GM19240 (cell line): Measurements from ENCODE around the gene ZNF474.

Source experiments
- DNase-seq: peaks from one replicate; pipeline ENCODE4 v3.0.0; 2011; ENCODE audit warnings: low spot score; ENCODE audit not compliant: insufficient read length

The ZNF474 gene

DNA sequence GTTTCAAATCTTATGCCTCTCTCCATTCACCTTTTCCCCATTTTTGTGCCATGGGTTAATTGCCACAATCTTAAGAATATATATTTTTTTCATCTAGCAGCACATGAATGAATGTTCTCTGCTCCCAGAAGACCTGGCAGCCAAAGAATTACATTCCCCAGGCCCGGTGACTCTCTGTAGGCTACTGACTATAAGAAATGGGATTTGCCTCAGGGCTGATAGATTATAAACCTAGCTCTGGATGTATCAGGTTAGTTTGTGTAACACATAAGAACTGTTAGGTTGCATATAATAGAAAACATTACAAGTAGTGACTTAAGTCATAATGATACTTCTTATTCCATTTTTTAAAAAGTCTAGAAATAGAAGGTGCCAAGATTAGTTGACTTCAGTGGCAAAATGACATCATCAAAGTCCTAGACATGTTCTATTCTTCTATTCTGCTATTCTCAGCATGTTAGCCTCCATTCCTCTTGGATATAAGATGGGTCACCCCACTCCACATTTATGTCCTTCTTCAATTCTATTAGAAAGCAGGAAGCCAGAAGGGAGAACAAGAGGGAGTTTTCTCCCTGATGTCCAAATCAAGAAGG lies 10.9 kb upstream of the ZNF474 start:
- no peak for DNase-seq

GRCh38 chr5:122119205-122119604 lies 10.1 kb upstream of the ZNF474 start:
- DNase-seq: no peak

DNA sequence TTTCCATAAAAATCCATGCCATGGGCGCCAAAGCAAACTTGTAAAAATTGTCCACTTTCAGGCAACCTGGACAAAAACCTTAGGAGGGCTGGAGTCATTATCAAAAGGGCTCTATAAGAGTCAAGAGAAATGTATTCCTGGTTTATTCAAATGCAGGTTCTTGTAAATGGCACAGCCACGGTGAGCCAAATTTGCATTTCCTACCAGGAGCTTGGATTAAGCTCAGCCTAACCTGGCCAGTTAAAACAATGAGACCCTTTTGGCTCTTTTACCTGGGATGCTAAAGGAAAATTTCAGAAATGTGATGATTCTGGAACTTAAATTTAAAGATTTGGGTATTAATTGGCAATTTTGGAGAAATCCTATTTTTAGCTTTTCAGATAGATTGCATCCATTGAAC lies 8.9 kb upstream of the ZNF474 start:
- no peak for DNase-seq

DNA sequence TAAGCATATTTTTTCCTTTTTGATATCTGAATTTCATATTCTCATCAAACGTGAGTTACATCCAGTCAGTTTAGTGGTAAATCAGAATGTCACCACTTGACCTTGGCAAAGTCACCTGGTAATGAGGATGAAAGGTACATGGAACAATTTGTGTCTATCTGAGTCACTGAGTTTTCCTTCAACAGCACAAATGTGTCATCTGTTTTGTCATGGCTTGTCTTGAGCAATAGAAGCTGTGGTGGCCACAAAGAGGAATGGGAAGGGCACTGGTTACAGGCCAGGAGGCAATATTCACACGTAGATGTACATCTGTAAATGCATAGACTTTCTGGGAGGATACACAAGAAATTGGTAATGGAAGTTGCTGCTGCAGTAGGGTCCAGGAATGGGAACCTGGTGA lies 8.4 kb upstream of the ZNF474 start:
- DNase-seq: no peak

DNA sequence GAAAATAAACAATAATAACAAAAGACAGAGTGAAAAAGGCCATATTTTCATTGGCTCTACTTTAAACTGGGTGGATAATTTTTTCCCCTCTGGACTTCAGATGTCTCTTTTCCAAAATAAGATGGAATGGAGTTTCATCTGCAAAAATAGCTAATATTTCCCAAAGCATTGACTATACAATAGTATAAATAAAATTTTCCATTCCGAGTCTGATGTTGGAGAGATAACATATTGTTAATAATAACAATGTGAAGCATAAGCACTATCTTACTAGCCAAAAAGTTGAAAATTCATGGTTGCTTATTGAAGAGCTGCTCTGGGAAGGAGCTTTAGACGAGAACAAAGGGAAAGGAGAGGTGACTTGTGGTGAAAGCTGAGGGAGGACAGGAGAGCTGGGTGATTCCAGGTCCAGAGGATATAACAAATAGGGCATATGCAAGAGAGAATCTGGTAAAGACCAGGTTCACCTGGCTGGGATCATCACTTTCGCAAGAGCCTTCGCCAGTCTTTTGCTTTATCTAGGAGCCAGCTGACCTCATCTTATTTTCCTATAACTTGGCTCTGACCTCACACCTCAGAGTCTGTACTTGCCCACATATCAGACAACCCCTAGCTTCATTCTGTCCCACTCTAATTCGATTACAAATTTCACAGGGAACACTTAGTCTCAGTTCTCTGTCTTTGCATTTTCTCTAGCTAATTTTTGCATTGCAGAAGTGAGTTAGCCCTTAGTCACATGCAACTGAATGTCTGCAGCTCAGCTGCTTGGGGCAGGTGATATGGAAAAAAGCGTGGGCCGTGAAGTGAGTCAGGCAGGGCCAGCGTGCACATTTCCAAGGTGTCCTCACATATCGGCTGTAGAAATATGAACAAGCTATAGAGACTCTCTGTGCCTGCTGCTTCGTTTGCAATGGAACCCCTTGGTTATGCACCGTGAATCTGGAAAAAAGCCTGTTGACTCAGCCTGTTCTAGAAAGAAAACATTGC lies 7.6 kb upstream of the ZNF474 start:
- no peak for DNase-seq

DNA sequence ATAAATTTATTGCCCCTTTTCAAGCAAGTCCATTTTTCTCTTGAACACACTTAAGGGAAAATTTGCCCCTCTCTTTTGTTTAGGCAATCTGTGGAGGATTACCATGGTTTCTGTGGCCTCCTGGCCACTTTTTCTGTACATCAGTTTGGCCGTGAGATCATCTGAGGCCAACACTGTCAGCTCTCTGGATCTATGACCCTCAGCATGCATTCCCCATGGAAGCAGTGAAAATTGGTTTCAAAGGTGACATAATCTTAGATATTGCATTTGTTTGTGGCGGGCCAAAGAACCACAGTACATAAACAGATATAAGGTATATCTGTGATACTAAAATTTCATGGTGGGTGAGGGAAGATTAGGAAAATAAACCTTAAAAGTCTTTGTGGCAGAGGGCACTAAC lies 4.6 kb upstream of the ZNF474 start:
- DNase-seq: no peak

DNA sequence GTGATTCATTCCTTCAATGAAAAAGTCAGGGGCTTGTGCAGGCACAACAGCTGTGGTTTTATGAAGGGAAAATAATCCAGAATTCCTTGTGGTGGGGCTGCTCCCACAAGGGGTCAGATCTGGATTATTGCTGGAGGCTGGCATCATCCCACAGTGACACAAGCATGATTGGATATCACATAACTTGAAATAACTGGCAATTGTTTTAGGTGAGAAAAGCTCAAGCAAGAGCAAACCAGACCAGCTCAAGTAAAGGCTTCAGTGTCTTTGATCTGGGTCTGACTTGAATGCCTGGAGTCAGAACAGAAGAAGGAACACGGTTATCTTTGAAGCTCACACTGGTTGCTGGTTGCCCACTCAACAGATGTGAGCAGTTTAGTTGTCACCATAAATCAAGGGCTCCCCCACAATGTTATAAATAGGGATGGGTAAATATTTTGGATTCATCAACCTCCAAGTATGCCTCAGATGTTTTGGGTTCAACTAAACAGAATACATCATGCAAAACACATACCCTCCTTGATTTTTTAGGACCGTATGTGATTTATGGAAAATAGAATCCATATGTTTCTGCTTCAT lies 3.1 kb upstream of the ZNF474 start:
- no peak for DNase-seq

DNA sequence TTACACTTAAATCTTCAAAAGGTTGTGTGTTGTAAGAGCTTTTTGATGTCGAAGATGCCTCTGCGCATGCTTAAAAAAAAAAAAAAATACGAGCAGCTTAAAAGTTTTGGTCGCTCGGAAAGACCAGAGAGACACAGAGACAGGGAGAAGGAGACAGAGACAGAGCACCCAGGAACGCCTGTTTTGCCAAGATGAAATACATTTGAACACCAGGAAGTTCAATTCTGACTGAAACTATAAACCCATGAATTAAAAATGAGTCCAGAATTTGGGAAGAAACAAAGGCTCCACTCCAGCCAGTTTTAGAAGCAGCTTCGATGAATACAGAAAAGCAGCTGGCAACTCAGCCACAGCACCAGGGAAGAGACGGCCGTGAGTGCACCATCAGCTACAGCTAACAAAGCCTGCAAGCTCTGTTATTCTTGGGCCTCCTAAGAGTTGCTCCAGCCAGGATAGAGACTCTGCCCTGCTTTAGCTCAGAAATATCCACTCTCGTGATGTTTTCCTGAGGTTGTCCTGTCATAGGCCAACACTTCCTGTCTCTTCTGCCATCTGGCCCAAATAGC lies 2.5 kb upstream of the ZNF474 start:
- no peak for DNase-seq

- DNase-seq: no peak
Measured at GRCh38 chr5:122130152-122130551, 806 bp downstream of the ZNF474 start.

- DNase-seq: no peak
Measured at GRCh38 chr5:122137702-122138101, 8.4 kb downstream of the ZNF474 start.

DNA sequence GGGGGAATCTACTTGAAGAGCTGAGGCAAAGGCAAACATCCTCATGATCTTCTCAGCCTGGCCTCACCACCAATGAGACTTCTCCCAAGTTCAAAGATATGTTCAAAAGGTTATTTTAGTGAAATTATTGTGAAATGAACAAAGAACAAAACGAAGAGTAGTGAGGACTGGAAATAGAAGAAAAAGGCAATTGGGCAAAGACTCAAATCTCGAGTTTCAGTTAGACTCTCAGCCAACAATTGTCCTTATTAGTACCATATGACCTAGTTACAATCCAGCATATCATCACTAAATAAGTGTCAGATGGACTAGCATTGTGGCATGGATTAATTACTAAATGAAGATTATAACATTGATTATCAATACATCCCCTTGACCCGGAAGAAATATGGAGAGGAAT lies 9.0 kb downstream of the ZNF474 start:
- DNase-seq: no peak

DNA sequence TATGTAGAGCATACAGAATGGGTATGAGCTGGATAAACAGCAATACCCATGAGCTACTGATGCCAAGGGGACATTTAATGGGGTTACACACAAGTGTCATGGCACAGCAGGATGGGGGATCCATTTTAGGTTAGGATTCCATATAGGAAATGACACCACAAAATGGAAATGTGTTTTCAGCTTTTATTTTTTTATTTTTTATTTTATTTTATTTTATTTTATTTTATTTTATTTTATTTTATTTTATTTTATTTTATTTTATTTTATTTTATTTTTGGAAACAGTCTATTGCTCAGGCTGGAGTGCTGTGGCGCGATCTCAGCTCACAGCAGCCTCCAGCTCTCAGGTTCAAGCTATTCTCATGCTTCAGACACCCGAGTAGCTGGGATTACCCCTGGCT lies 11.6 kb downstream of the ZNF474 start:
- no peak for DNase-seq

DNA sequence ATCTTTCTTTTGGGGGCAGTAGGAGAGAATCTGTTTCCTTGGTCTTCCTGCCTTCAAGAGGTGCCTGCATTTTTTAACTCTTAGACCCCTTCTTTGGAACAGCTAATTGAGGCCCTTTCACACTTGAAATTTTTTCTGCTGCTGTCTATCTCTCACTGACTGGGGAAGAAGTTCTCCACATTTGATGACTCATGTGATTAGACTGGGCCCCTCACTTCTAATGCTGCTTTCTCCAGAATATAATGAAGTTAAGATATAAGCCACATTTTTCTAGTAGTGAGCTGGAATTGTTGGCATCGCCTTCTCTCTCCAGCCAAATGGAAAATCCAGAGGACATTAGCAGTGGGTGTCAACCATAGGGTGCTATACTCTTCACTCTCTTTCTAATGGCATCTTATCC lies 12.4 kb downstream of the ZNF474 start:
- DNase-seq: no peak

DNA sequence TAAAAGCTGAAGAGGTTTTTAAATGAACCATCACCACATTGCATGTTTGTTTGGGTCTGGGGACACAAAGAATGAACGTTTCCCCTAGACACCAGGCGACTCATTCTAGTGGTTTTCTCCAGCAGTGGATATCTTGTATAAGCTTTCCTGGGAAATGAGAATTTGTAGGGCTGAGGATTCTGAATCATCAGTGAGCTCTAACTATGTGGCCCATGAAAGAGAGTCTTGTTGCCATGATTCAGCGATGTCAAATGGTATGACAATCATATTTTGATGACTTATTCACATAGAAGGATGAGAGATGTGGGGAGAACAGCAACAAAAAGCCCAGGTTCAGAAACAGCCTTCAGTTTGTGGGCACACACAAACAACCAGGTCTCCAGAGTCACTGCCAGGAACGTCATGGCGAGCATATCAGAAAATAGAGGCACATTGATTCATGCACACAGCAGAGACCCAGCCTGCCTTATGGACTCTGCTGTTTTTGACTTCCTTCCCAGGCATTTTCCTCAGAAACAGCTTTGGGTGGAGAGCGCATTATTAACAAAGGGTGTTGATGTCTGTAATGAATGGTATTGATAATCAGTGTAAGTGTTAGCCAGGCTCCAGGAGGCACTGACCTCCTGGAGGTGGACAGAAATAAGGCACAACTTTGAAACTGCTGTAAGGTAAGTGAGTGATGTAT lies 13.3 kb downstream of the ZNF474 start:
- DNase-seq: no peak

GRCh38 chr5:122144236-122144635 lies 14.9 kb downstream of the ZNF474 start:
- no peak for DNase-seq

GRCh38 chr5:122145906-122146305 lies 16.6 kb downstream of the ZNF474 start:
- DNase-seq: no peak

DNA sequence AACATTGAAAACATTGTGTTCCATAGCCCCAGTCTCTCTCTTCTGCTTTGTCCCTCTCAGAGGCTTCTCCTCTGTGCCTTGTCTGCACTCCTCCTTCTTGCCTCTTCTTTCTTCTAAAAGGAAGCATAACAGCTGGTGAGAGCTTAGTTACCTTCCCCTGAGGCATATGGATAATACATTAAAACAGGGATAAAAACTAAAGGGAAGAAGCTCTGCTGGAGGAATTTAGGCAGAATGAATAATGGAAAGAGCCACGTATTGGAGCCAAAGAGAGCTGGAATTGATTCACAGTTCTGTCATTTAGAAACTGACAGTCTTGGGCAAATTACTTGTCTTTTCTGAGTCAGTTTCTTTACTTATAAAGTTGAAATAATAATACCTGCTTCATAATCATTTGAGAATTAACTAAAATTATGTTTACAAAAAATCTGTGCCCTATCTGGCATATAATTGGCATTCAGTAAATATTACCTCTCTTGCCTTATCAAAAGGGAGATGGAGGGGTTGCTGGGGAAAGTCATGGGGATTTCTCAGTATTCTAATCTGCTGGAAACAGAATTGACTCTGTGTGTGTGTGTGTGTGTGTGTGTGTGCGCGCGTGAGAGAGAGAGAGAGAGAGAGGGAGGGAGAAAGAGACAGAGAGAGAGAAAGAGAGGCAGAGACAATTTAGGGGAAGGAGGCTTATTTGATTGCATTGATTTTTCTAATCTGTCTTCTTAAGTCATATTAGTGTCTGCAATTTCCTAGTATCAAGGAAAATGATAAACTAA lies 20.2 kb downstream of the ZNF474 start:
- no peak for DNase-seq

DNA sequence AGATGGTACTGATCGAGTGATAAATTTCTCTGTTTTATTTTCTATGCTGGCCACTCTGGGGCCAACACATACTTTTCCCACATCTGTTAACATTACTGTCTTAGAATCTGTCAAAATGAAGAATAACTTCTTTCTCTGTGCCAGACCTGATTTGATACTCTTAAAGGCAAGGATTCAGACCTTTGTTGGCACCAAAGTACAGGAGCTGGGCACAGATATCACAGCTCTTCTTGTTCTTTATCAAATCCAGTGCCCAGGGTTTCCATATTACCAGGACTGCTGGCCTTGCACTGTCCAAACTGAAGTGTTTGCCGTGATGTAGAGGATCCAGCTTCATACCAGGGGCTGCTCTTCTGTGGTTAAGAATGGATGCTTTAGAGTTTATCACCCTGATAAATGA lies 20.9 kb downstream of the ZNF474 start:
- no peak for DNase-seq

DNA sequence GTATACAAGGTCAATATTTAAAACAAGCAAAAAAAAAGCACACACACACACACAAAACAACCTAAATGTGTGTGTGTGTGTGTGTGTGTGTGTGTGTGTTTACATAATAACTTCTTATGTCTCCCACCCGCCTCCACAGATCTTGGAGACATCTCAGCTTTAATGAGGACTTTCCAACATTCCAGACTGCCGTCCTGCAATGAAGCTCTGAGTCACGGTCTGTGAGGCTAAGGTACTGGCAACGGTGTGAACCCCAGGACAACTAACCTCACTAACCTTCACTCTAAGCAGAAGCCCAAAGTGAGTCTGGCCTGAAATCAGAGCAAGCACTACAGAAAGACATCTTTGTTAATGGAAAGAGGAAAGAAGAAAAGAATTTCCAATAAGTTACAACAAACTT lies 22.3 kb downstream of the ZNF474 start:
- DNase-seq: no peak

DNA sequence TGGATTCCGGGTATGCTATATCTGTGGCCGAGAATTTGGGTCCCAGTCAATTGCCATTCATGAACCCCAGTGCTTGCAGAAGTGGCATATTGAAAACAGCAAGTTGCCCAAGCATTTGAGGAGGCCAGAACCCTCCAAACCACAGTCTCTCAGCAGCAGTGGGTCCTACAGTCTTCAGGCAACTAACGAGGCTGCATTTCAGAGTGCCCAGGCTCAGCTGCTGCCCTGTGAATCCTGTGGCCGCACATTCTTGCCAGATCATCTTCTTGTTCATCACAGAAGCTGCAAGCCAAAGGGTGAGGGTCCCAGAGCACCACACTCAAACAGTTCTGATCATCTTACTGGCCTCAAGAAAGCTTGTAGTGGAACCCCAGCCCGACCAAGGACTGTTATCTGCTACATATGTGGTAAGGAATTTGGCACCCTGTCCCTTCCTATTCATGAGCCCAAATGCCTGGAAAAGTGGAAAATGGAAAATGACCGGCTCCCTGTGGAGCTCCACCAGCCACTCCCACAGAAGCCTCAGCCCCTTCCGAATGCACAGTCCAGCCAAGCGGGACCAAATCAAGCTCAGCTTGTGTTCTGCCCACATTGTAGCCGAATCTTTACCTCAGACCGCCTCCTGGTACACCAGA lies 23.0 kb downstream of the ZNF474 start:
- no peak for DNase-seq
